ENCODE data around the gene FIBCD1.

FIBCD1 gene

GRCh38 chr9:130973686-130974281 is 34.7 kb upstream of the FIBCD1 start:
- no peak for DNase-seq (ENCODE audit: low spot score)
- no CpG with 5 or more reads among the region's 21 CpGs for WGBS, 2 donors (ENCODE audit: extremely low coverage in 2 of 2, insufficient read length in 2 of 2, insufficient replicate concordance in 1 of 2)
- Histone ChIP-seq H2BK120ac (ENCODE audit: low read depth, low read length) (peak overlapping the region; percentile 36), H3K9ac (ENCODE audit: low read depth, low read length, poor library complexity) (no peak overlapping the region), H3K36me3 (replicated peaks in 1 of 2; ENCODE audit: control insufficient read depth in 2 of 2, insufficient read depth in 2 of 2, low read length in 2 of 2) (no peaks in the 10 kb centered on the region), H3K23ac (ENCODE audit: low read depth, low read length, poor library complexity) (peak overlapping the region; percentile 95), H3K4ac (ENCODE audit: low read length) (no peak overlapping the region), H3K27ac (replicated peaks; ENCODE audit: low read length) (no peak overlapping the region), H3K4me3 (ENCODE audit: low read length in 2 of 2) (no peak overlapping the region), H4K91ac (ENCODE audit: low read depth, low read length, poor library complexity) (no peak overlapping the region), H3K14ac (ENCODE audit: low read length) (no peak overlapping the region), H3K4me1 (ENCODE audit: control insufficient read depth in 2 of 2, insufficient read depth in 1 of 2, low read depth in 1 of 2, low read length in 2 of 2) (peaks cover 10 to 11% of the 10 kb centered on the region in 2 donors), H3K18ac (ENCODE audit: low read length) (peak overlapping the region; percentile 84), H2AFZ (ENCODE audit: low read length) (peak overlapping the region; percentile 43), H3K9me3 (replicated peaks in 1 of 2; ENCODE audit: control insufficient read depth in 2 of 2, insufficient read depth in 1 of 2, low read depth in 1 of 2, low read length in 2 of 2) (no peaks in the 10 kb centered on the region), H2BK5ac (ENCODE audit: low read length) (peak overlapping the region; percentile 21), H2AK5ac (ENCODE audit: low read depth, low read length) (peak overlapping the region; percentile 90), H4K8ac (ENCODE audit: low read depth, low read length) (no peak overlapping the region), H3K4me2 (ENCODE audit: insufficient read depth, low read length, poor library complexity, severe bottlenecking) (no peak overlapping the region), H3K27me3 (ENCODE audit: control insufficient read depth in 3 of 3, insufficient read depth in 3 of 3, low read depth in 1 of 3, low read length in 3 of 3) (peaks cover 0 to 13% (median 0%) of the 10 kb centered on the region in 3 experiments), H3K79me1 (ENCODE audit: low read depth, low read length) (no peaks in the 10 kb centered on the region), H2BK12ac (ENCODE audit: low read length) (no peak overlapping the region), H2BK15ac (ENCODE audit: low read length) (peak overlapping the region; percentile 35)

- Histone ChIP-seq H3K4me3 (ENCODE audit: low read length in 2 of 2) (no peak overlapping the region), H3K4ac (ENCODE audit: low read length) (no peak overlapping the region), H4K8ac (ENCODE audit: low read depth, low read length) (no peak overlapping the region), H2AFZ (ENCODE audit: low read length) (peak overlapping the region; percentile 43), H4K91ac (ENCODE audit: low read depth, low read length, poor library complexity) (no peak overlapping the region), H3K9ac (ENCODE audit: low read depth, low read length, poor library complexity) (no peak overlapping the region), H3K79me1 (ENCODE audit: low read depth, low read length) (no peaks in the 10 kb centered on the region), H3K18ac (ENCODE audit: low read length) (peak overlapping the region; percentile 84), H2BK15ac (ENCODE audit: low read length) (peak overlapping the region; percentile 35), H3K27ac (replicated peaks; ENCODE audit: low read length) (no peak overlapping the region), H3K23ac (ENCODE audit: low read depth, low read length, poor library complexity) (peak overlapping the region; percentile 95), H3K36me3 (replicated peaks in 1 of 2; ENCODE audit: control insufficient read depth in 2 of 2, insufficient read depth in 2 of 2, low read length in 2 of 2) (no peaks in the 10 kb centered on the region), H3K4me1 (ENCODE audit: control insufficient read depth in 2 of 2, insufficient read depth in 1 of 2, low read depth in 1 of 2, low read length in 2 of 2) (peaks cover 10 to 11% of the 10 kb centered on the region in 2 donors), H2BK12ac (ENCODE audit: low read length) (peak overlapping the region; percentile 65), H2BK5ac (ENCODE audit: low read length) (peak overlapping the region; percentile 21), H2AK5ac (ENCODE audit: low read depth, low read length) (peak overlapping the region; percentile 90), H3K9me3 (replicated peaks in 1 of 2; ENCODE audit: control insufficient read depth in 2 of 2, insufficient read depth in 1 of 2, low read depth in 1 of 2, low read length in 2 of 2) (no peaks in the 10 kb centered on the region), H3K4me2 (ENCODE audit: insufficient read depth, low read length, poor library complexity, severe bottlenecking) (no peak overlapping the region), H2BK120ac (ENCODE audit: low read depth, low read length) (no peak overlapping the region), H3K14ac (ENCODE audit: low read length) (no peak overlapping the region), H3K27me3 (ENCODE audit: control insufficient read depth in 3 of 3, insufficient read depth in 3 of 3, low read depth in 1 of 3, low read length in 3 of 3) (peaks cover 0 to 13% (median 0%) of the 10 kb centered on the region in 3 experiments)
- no peak for DNase-seq (ENCODE audit: low spot score)
- WGBS, 2 donors (ENCODE audit: extremely low coverage in 2 of 2, insufficient read length in 2 of 2, insufficient replicate concordance in 1 of 2), result no CpG with 5 or more reads among the region's 19 CpGs
Measured at GRCh38 chr9:130972957-130973685, 34.1 kb upstream of the FIBCD1 start.

- no peak overlapping the region for H3K4me2 ChIP-seq (ENCODE audit: insufficient read depth, low read length, poor library complexity, severe bottlenecking)
- WGBS, 2 donors (ENCODE audit: extremely low coverage in 2 of 2, insufficient read length in 2 of 2, insufficient replicate concordance in 1 of 2), result no CpG with 5 or more reads among the region's 6 CpGs
- peak overlapping the region; percentile 95 for H3K23ac ChIP-seq (ENCODE audit: low read depth, low read length, poor library complexity)
- no peak overlapping the region for H3K4ac ChIP-seq (ENCODE audit: low read length)
- peak overlapping the region; percentile 1 for H3K18ac ChIP-seq (ENCODE audit: low read length)
- H3K79me1 ChIP-seq (ENCODE audit: low read depth, low read length), result no peaks in the 10 kb centered on the region
- H2AFZ ChIP-seq (ENCODE audit: low read length), result no peak overlapping the region
- H2BK5ac ChIP-seq (ENCODE audit: low read length), result no peak overlapping the region
- no peak overlapping the region for H3K14ac ChIP-seq (ENCODE audit: low read length)
- H3K27ac ChIP-seq (replicated peaks; ENCODE audit: low read length), result no peak overlapping the region
- no peak overlapping the region for H4K8ac ChIP-seq (ENCODE audit: low read depth, low read length)
- H3K9me3 ChIP-seq (replicated peaks in 1 of 2; ENCODE audit: control insufficient read depth in 2 of 2, insufficient read depth in 1 of 2, low read depth in 1 of 2, low read length in 2 of 2), result no peaks in the 10 kb centered on the region
- H3K27me3 ChIP-seq (ENCODE audit: control insufficient read depth in 3 of 3, insufficient read depth in 3 of 3, low read depth in 1 of 3, low read length in 3 of 3), result peaks cover 0 to 13% (median 0%) of the 10 kb centered on the region in 3 experiments
- no peak overlapping the region for H3K9ac ChIP-seq (ENCODE audit: low read depth, low read length, poor library complexity)
- H3K36me3 ChIP-seq (replicated peaks in 1 of 2; ENCODE audit: control insufficient read depth in 2 of 2, insufficient read depth in 2 of 2, low read length in 2 of 2), result no peaks in the 10 kb centered on the region
- no peak overlapping the region for H2BK15ac ChIP-seq (ENCODE audit: low read length)
- DNase-seq (ENCODE audit: low spot score), result no peak
- H4K91ac ChIP-seq (ENCODE audit: low read depth, low read length, poor library complexity), result no peak overlapping the region
- no peak overlapping the region for H2BK120ac ChIP-seq (ENCODE audit: low read depth, low read length)
- H2BK12ac ChIP-seq (ENCODE audit: low read length), result peak overlapping the region; percentile 27
- no peak overlapping the region for H3K4me3 ChIP-seq (ENCODE audit: low read length in 2 of 2)
- peak overlapping the region; percentile 23 for H2AK5ac ChIP-seq (ENCODE audit: low read depth, low read length)
- H3K4me1 ChIP-seq (ENCODE audit: control insufficient read depth in 2 of 2, insufficient read depth in 1 of 2, low read depth in 1 of 2, low read length in 2 of 2), result peaks cover 7 to 9% of the 10 kb centered on the region in 2 donors
Measured at GRCh38 chr9:130972277-130972956, 33.4 kb upstream of the FIBCD1 start.
